Measurements from ENCODE around the gene IVD.

The IVD gene

DNA sequence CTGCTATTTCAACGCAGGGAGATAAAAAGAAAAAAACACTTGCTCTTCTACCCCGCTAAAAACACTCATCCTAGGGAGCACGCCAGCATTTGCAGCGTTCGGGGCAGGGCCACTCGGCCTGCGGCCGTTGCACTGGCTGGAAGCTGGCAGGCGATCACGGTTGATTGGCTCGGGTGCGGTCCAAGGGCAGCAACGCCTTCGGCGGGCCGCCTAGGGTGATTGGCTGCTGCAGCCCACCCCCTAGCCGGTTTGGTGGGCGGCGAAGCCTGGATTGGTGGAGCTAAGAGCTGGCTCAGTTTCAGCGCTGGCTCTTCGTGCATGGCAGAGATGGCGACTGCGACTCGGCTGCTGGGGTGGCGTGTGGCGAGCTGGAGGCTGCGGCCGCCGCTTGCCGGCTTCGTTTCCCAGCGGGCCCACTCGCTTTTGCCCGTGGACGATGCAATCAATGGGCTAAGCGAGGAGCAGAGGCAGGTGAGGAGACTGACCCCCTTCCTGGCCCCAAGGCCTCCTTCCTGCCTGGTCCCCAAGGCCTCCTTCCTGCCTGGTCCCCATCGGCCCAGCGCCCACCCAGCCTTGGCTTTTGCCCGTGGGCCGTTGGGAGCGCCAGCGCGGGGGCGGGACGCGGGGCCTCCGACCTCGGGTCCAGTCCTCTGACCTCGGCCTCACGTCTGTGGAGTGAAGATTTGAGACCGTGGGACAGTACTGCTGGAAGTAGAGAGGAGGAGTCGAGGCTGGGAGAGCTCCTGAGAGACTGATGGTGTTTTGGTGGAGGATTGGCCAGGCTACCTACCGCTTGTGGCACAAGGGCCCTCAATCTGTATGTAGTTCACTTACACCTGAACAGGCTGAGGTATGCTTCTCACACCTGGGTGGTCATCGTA lies at the start of gene IVD:
IVD (plus strand) TSS at position 295 of the 881 bp plus-strand sequence; CDS start at position 328, 33 bp downstream.
- peak; percentile 91 for DNase-seq

- DNase-seq, result no peak
Observed at GRCh38 chr15:40355976-40356585, 49.5 kb upstream of the IVD start.

GRCh38 chr15:40357246-40357645 lies 48.3 kb upstream of the IVD start:
- DNase-seq, result no peak

DNA sequence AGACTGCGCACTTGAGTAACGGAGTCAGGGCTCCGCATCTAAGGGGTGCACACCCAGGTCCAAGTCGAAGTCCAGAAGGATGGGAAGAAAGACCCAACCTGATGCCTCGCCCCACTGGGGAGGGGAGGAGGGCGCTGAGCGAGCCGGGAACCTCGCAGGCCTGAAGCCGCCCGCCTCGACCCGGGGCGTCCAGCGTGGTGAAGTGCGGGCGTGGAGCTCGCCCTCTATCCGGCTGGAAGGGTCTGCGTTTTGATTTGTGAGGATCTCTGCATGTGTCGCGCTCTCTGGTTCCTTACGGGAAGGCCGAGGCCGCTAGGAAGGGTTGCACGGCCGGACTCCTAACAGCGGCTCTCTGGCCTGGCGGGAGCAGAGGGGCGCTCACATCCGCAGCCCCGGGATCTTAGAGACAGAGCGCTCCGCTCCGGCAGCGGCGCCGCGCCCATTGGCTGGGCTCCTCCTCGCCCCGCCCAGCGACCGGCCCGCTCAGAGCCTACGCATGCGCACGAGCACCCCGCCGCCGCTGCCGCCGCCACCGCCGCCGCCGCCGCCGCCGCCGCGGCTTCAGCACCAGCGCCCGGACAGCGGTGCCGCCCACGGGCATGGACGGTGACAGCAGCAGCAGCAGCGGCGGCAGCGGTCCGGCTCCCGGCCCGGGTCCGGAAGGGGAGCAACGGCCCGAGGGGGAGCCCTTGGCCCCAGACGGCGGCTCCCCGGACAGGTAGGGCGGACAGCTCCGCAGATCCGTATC lies 47.7 kb upstream of the IVD start, which contains the start of gene DISP2:
DISP2 (plus strand) TSS at position 497 of the 748 bp plus-strand sequence; CDS start at position 600, 103 bp downstream.
- peak; percentile 47 for DNase-seq

DNA sequence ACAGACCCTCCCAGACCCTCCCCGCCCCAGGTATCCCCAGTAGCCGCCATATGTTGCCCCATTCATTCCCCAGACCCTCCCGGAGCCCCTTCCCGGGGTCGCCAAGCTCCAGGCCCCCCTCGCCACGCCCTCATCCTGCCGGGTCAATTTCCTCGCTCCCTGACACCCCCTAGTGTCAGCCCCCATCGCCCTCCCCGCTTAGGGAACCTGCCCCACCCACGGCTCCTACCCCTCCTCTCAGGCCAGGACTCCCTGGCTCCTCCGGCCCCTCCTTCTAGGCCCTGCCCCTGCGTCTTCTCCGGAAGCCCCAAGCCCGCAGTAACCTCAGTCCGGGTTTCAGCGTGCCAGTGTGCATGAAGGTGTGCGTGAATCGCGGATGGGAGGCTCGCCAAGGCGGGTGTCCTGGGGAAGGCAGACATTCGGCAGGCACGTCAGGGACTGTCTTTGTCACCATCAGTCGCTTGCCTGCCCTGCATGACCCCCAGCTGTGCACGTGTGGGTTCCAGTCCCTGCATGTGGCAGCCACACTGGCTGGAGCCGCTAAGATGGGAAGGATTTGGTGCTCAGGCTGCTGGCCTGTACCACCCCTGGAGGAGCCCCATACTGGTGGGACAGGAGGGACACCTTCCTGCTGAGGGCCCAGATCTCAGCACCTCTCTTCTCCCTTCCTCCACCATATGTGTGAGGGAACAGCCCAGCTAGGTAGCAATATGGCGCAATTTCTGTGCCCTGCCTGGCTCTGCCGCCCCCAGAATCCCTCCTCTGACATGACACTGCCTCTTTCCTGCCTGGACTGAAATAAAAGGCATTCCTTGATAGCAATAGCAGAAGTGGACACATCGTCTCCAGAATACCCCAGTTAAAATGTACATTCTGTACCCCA lies 46.9 kb upstream of the IVD start:
- DNase-seq, result no peak

DNA sequence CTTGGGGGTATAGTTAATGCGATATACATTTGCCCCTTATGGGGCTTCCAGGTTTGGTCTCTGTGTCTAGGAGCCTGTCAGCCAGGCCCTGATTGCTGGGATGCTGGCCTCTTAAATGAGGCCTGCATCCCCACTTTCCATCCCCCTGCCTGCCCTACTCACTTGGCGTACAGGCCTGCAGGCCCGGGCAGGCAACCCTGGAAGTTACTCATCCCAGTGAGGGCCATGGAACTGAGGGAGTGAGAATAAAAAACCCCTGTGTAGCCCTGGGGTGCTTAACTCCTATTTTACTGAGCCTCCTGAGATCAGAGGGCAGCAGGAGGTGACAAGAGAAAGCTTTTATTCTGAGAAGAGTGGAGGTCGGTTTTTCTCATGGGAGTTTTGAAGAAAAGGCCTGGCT lies 45.6 kb upstream of the IVD start:
- no peak for DNase-seq

GRCh38 chr15:40361640-40362039 lies 44.0 kb upstream of the IVD start:
- DNase-seq, result no peak

DNA sequence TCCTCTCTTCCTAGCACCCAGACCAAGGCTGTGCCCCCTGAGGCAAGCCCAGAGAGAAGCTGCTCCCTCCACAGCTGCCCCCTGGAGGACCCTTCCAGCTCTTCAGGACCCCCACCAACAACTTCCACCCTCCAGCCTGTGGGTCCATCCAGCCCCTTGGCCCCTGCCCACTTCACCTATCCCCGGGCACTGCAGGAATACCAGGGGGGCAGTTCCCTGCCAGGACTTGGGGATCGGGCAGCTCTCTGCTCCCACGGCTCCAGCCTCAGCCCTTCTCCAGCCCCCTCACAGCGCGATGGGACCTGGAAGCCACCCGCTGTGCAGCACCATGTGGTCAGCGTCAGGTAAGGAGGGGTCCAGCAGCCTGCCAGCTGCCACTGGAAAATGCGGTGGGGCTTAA lies 42.0 kb upstream of the IVD start:
- no peak for DNase-seq

GRCh38 chr15:40364251-40364650 lies 41.3 kb upstream of the IVD start:
- no peak for DNase-seq

DNA sequence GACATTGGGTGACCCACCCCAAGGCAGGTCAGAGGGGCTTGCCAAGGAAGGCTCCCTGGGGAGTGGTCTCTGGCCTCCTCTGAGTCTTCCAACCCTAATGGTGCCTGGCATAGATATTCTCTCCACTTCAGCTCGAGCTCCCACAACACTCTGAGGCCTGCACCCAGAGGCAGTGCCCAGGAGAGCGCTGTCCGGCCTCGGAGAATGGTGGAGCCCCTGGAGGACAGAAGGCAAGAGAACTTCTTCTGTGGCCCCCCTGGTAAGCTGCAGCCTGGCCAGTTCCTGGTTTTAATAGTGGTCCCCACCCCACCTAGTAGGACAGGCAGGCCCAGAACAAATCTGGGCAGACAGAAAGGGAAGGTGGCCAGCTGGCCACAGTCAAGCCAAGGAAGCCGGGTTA lies 40.6 kb upstream of the IVD start:
- no peak for DNase-seq

GRCh38 chr15:40365624-40366456 lies 39.8 kb upstream of the IVD start:
- no peak for DNase-seq

DNA sequence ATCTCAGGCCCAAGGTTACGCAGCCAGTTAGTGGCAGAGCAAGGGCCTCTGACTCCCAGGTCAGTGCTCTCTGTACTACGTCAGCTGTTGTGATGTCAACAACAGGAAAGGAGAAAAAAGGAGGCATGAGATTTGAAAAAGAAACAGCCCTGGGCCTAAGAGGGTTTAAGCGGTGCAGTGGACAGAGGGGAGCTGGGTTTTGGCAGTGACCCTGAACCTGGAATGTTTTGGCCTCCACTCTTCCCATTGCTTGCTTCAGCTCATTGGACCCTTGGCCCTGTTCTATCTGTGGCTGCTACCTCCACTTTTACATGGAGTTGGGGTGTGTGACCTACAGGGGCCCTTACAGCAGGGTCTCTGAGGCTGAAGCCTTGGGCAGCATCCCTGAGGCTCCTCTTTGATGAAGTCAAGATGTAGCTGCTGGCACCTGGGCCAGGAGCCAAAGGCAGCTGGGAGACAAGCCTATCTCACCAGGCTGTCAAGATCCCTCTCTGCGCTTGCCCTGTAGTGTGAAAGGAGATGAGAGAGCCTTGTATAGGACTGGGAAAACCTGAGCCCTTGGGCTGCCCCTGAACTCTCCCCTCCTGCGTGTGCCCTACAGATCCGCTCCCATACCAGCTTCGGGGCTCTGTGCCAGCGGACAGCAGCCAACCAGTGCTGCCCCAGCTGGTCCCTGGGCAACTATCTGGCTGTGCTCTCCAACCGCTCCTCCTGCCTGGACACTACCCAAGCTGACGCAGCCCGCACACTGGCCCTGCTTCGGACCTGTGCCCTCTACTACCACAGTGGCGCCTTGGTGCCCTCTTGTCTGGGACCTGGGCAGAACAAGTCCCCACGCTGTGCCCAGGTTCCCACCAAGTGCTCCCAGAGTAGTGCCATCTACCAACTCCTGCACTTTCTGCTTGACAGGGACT lies 38.9 kb upstream of the IVD start:
- DNase-seq, result no peak

DNA sequence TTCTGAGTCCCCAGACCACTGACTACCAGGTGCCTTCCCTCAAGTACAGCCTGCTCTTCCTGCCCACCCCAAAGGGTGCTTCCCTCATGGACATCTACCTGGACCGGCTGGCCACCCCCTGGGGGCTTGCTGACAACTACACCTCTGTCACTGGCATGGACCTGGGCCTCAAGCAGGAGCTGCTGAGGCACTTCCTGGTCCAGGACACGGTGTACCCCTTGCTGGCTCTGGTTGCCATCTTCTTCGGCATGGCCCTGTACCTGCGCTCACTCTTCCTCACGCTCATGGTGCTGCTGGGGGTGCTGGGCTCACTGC lies 38.3 kb upstream of the IVD start:
- DNase-seq, result no peak

DNA sequence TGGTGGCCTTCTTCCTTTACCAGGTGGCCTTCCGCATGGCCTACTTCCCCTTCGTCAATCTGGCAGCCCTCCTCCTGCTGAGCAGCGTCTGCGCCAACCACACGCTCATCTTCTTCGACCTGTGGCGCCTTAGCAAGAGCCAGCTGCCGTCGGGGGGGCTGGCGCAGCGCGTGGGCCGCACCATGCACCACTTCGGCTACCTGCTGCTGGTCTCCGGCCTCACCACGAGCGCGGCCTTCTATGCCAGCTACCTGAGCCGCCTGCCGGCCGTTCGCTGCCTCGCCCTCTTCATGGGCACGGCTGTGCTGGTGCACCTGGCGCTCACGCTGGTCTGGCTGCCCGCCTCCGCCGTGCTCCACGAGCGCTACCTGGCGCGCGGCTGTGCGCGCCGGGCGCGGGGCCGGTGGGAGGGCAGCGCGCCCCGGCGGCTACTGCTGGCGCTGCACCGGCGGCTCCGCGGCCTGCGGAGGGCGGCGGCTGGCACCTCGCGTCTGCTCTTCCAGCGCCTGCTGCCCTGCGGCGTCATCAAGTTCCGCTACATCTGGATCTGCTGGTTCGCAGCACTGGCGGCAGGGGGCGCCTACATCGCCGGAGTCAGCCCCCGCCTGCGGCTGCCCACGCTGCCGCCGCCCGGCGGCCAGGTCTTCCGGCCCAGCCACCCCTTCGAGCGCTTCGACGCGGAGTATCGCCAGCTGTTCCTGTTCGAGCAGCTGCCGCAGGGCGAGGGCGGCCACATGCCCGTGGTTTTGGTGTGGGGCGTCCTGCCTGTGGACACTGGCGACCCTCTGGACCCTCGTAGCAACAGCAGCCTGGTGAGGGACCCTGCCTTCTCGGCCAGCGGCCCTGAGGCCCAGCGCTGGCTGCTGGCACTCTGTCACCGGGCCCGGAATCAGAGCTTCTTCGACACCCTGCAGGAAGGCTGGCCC lies 37.6 kb upstream of the IVD start:
- DNase-seq, result peak; percentile 80

GRCh38 chr15:40368719-40369473 lies 36.7 kb upstream of the IVD start:
- no peak for DNase-seq

DNA sequence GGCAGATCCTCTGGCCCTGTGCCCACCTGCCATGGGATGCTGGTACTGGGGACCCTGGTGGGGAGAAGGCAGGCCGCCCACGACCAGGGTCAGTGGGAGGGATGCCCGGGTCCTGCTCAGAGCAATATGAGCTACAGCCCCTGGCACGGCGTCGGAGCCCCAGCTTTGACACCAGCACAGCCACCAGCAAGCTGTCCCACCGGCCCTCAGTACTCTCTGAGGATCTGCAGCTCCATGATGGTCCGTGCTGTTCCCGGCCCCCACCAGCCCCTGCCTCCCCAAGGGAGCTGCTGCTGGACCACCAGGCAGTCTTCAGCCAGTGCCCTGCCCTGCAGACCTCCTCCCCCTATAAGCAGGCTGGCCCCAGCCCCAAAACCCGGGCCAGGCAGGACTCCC lies 36.1 kb upstream of the IVD start:
- DNase-seq, result no peak

- DNase-seq, result no peak
Observed at GRCh38 chr15:40369971-40370370, 35.6 kb upstream of the IVD start.

GRCh38 chr15:40372981-40373380 lies 32.6 kb upstream of the IVD start:
- no peak for DNase-seq

DNA sequence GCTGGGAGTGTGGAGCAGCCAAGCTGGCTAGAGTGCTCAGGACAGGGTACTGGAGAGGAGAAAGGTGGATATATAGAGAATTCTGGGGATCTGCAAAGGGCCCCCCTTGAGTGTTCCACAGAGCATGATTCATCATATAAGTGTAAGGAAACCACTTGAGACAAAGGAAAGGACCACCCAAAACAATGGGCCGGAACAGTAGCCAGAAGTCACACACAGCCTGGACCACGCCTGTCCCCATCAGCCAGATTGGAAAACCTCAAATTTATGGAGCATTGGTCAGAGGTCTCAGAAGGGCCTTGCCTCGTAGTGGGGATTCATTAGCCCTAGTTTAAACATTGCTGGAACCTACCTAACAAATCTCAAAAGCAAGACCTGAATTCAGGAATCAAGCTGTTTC lies 28.0 kb upstream of the IVD start:
- DNase-seq, result no peak
